NCI-H1105 treated with DMSO at 0.1 percent for 48 hours (cell line): ENCODE results near the gene ECT2.
"Not testable (repeated sequence)": the region's sequence is repeated elsewhere in the genome, so short reads cannot be mapped to it uniquely, and the experiment has no call there.

ENCODE experiments used
- DNase-seq: peaks from one replicate; lab custom pipeline; 2025; lab: John Stamatoyannopoulos, UW

The ECT2 gene, protein sequence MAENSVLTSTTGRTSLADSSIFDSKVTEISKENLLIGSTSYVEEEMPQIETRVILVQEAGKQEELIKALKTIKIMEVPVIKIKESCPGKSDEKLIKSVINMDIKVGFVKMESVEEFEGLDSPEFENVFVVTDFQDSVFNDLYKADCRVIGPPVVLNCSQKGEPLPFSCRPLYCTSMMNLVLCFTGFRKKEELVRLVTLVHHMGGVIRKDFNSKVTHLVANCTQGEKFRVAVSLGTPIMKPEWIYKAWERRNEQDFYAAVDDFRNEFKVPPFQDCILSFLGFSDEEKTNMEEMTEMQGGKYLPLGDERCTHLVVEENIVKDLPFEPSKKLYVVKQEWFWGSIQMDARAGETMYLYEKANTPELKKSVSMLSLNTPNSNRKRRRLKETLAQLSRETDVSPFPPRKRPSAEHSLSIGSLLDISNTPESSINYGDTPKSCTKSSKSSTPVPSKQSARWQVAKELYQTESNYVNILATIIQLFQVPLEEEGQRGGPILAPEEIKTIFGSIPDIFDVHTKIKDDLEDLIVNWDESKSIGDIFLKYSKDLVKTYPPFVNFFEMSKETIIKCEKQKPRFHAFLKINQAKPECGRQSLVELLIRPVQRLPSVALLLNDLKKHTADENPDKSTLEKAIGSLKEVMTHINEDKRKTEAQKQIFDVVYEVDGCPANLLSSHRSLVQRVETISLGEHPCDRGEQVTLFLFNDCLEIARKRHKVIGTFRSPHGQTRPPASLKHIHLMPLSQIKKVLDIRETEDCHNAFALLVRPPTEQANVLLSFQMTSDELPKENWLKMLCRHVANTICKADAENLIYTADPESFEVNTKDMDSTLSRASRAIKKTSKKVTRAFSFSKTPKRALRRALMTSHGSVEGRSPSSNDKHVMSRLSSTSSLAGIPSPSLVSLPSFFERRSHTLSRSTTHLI

DNA sequence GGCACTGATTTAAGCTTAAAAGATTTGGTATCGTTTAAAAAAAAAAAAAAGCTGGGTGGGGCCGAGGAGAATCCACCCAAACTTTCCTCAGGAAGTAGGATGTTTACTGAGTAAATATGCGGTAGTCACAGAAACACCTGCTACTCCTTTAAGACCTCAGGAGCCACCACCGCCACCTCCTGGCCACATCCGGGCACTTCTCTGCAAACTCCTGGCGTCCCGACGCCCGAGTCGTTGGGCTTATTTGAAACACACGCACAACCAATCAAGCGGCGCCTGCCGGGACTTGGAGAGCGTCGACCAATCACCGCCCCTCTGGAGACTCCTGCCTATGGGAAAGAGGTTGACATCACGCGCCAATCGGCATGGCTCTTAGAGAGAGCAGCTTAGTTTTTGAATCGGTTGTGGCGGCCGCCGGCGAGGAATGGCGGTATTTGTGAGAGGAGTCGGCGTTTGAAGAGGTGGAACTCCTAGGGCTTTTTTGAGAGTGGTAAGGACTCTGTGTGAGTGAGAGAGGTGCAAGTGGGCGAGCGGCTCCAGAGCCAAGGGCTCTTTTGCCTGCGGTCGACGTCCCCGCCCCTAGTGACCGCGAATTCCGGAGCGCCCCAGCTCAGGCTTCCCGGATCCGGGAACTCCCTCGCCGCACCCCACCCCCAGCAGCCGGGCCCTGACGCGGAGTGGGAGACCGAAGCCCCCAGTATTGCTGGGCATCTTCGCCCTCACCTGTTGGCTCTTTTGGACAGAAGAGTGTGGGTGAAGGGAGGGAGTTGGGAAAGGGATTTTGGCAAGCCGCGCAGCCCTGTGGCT lies at the start of gene ECT2:
Gene ECT2 (plus strand): TSS at position 359 of the 807 bp plus-strand sequence. CDS start 3,805 bp downstream, outside the sequence.
- DNase-seq = peak; percentile 100

DNA sequence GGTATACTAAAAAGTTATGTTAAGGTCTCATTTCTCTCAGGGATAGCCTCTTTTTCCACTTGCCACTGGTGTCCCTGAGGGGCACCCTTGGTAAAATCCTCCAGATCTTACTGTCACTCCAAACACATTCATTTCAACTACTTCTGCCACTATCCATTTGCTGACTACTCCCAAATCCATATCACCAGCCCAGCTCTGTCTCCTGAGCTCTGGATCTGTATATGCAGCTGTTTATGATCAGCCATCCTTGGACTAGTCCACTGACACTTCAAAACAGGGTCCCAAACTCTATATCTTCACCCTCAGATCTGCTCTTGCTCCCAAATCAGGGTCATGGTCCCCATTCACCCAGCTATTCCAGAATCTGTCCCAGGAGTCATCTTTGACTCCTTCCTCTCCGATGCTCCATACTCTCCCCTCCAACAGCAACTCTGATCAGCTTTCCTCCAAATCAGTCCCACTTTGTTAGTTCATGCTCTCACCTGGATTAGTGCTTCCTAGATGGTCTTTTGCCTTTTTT lies 49.5 kb upstream of the ECT2 start:
- DNase-seq = no peak

DNA sequence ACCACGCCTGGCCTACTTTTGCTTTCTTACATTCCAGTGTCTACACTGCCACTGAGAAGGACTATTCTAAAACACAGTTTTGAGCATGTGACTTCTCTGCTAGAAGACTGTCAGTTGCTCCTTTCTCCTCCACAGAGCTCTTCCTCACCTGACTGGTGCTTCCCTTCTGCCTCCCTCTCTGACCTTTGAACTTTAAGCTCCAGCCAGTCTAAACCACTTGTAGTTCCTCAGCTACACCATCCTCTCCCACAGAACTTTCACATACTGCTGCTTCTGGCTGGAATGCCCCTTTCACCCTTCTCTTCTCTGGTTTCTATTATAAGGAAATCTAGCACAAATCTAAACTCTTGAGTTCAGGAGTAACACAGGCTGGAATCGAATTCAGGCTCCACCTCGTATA lies 48.8 kb upstream of the ECT2 start:
- DNase-seq = no peak

DNA sequence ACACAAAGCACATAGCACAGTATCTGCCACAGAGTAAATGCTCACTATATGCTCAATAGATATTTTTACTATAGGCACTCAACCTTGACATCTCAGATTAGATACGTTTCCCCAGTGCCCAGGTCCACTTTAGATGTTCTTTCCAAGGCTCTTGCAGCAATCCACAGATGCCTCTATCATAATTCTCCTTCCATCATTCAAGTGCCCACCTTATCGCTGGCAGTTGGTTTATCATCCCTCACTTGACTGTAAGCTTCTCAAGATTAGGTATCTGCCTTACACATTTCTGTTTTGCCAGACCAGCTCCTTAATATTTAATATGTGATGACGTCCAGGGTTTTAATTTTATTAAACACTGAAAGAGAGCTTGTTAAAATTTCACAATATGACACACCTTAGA lies 48.3 kb upstream of the ECT2 start:
- DNase-seq = no peak

DNA sequence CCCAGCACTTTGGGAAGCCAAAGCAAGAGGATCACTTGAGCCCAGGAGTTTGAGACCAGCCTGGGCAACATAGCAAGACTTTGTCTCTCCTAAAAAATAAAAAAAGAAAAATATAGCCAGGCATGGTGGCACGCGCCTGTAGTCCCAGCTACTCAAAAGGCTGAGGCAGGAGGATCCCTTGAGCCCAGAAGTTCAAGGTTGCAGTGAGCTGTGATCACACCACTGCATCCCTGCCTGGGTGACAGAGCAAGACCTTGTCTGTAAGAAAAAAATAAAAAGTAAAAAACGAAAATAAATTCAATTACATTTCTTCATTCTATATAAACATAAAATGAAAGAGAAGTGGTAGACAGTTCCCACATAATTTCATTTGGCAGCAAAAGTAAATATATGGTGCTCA lies 47.8 kb upstream of the ECT2 start:
- not testable (repeated sequence) for DNase-seq

DNA sequence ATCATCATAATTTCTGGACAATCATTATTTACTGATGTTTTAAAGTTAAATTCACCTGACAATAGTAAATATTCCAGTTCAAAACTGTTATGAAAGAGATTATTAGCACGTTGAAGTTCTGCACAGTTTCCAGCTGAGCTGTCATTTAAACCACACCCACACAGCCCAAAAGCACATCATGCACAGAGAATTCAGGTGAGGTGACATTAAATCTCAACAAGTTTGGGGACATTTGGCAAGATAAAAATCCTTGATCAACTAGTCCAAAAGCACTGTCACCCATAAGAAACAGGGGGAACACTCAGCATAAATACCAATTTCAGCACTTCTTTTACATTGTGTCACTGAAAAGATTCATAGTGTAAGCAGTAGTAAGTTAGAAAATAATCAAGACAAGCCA lies 46.5 kb upstream of the ECT2 start:
- DNase-seq = no peak

DNA sequence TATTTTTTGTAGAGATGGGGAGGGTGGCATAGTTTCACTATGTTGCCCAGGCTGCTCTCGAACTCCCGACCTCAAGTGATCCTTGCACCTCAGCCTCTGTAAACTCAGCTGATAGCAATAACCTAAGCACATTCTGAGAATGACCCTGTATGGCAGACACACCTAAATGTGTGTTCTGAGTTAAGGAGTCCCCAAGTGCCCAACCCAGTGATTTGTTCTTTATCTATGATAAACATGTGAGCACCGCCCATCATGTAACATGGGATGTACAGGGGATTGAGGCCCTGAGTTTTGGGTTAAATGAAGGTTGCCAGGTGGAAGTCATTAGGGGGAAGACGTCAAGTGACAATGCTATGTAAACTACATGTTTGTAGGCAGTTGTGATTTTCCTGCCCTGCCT lies 45.4 kb upstream of the ECT2 start:
- no peak for DNase-seq

DNA sequence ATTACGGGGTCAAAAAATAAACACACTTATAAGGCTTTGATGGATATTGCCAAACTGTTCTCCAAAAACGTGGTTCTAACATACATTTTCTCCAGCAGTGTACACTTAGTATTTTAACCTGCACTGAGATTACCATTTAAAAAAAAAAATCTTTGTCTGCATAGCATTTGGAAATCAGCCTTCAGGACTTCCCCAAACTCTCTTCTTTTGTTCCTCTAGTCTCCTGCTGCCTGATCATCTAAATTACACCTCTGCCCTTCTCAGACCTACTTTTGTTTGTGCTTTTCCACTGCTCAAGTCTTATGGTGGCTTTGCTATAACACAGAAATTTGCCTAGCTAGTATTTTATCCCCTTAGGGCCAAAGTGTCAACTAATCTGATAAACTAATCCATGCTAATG lies 43.5 kb upstream of the ECT2 start:
- no peak for DNase-seq

DNA sequence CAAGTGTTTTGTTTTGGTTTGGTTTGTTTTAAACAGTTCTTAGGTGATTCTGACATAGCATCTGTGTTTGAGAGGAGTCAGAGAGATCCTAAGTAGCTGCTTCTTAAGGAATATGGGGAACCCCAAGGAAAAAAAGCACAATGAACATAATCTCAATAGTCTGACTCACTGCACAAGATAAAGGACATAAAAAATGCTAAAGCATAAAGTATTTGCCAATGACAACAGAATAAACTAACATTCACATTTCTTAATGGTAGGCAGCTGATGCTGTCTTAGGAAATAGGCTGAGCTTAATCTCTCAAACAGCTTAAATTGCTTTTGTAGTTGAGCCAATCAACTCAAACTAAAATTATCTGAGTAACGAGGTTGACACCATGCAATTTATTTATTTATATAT lies 42.6 kb upstream of the ECT2 start:
- no peak for DNase-seq

DNA sequence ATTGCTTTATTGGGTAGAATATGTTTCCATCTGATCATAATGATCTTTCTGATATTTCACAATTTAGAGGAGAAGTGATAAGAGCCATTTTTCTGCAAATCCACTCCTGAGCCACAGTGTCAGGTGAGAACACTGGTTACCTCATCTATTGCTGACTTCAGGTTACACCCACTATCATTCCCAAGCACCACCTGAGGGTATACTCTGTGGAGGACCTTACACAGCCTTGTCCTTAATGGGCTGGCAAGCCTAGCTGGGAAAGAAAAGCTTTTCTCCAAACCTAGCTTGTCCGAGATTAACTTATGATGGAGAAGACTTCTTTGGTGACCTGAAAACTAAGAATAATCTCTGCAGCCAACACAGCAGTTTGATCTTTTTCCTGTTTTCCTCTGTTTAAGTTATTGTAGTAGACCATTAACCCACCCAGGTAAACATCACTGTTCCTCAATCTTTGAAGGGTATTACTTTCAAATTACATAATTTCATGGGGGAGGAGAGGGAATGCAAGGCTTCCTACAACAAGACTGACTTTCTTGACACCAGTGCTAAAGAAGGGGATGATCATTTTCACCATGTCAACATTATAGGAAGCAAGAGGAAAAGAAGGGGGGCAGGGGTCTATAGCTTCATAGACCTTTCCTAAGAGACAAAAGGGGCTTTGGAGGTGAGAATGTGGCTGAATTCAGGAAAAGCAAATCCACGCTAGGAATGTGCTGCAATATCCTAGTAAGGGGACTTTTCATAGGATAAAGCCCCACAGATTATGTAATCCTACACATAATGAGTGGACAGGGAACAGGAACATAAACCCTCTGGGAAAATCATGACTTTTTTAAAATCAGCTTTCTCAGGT lies 41.4 kb upstream of the ECT2 start:
- no peak for DNase-seq

DNA sequence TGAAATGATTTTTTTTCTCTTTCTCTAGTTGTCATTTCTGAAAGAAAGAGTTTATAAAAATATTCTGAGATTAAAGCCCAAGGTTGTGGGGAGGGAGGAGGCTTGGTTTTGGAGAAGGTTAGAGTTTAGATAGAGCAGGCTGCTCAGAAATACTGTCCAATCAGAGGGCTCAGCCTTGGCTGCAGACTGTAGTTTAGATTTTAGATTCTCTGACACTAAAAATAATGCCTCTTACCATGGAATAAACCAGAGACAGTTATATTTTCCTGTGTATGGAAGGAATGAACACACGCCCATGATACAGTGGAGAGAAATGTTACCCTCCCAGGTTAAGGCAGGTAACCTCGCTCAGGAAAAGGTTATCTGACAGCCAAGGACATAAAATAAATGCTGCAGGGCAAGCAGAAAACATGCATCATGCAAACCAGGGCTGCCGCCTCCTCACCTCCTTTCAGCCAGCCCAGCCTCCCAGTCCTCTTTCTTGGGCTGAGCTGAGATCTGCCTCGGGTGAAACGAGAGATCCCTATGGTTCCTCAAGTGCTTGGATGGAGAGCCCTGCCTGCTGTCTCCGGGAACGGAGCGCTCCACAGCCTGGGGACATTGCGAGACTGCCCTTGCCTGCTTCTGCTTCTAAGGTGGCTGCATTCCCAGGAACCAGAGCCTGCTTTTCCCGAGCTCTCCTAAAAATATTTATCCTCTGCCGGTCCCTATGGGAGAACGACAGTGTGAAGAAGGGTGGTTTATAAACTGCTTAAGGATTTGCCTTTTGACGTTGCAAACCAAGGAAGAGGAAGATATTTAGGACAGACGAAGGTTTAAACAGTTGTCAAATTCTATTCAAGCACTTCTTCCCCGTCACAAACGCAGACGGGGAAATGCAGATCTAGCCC lies 40.5 kb upstream of the ECT2 start:
- peak; percentile 52 for DNase-seq

DNA sequence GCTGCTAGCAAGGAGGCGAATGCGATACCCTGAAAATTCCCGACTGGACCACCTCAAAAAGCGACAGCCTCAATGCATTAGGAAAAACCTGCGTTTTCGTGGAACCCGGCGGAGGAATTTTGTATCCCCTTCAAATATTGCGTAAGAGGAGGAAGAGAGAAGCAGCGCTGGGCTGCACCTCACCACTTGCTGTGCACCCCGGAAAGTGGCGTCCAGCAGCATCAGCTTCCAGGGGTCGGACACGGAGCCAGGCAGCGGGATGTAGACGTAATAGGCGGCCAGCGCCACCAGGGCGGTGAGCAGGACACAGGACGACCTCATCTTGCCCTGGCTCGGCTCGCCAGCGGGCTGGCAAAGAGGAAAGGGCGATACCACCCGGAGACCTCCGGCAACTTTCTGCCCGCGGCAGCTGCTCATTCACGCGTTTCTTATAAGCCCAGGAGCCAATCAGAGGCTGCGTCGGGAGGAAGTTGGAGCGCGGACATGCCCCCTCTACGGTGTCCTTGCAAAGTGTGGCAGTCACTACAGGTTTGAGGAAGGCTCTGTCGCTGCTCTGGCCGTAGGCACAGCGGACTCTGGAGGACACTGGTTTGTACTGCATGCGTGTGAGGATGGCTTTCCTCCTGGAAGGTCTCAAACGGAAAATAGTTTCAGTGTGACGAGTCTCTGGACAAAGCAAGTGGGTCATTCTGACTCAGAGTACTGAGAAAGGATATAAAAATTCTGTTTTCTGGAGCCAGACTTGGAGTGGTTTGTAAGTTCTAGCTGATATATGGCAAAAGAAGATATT lies 39.7 kb upstream of the ECT2 start, which contains the start of gene NCEH1:
Gene NCEH1 (minus strand): TSS at position 404 of the 790 bp plus-strand sequence. CDS start 83 bp downstream, at position 321.
- peak; percentile 99 for DNase-seq

DNA sequence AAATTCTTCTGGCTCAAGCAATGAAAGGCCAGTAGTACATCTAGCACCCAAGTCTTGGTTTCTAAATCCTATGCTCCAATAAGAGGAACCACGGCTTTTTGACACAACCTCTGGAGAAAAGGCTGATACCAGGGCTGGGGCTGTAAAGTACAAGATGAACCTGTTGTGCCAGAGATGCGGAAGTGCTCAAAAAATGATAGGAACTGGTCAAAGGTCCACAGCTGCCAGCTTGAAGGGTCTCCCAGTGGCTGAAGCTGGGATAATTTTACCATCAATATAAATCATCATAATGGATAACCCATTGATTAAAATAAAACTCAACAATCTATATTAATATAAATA lies 39.1 kb upstream of the ECT2 start:
- no peak for DNase-seq

DNA sequence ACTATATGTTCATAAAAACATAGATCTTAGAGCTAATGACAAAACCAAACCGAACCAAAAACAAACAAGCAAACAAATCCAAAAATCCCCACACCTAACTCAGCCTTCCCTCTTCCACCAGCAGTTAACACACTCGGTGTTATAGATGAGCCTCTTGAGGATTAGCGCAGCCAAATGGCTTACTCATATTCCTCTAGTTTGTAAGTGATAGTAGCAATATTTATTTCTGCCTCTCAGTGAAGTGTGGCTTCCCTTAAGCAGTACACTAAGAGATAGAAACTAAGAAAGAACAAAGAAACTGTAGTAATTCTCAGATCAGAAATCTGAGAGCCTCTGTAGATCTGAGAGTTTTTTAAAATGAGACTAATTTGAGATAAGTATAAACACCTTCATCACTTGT lies 37.2 kb upstream of the ECT2 start:
- DNase-seq = no peak

DNA sequence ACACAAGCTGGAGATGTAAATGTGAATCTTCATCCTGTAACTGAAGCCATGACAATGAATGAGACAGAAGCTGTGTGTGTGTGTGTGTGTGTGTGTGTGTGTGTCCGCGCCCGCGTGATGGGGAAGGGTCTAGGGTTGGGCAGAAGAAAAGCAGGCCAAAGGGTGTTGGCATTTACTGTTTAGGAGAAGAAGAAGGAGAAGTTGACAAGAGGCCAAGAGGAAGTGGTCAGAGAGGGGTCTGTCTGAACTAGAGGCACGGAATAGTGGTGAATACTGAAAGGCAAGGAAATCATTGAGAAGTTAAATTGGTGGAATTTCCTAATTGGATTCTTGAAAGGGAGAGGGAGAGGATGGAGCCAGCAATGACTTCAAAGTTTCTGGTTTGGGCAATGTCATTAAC lies 34.0 kb upstream of the ECT2 start:
- DNase-seq = no peak

DNA sequence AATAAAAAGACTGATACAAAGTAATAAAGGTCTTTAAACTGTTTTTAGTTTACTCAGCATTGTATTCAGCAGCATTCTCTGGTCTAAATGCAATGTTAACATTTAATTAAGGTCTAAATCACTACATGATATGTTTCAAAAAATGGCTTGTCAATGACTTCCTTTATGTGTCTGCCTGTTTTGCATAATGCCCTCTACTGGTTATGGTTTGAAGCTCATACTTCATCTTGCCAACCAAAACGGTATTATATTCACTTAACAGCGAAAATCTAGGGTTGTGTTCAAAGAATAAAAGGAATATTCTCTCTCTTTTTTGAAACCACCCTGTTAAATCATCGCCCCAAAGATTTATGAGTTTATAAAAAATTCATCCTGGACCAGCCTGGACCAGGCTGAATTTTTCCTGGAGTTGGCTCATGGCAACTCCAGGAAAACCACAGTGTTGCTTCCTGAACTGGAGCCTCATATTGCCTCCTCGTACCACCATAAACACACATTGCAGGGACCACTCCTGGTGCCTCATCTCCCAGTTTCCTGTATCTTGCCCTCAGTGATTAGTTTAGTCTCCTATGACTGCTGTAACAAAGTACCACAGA lies 32.9 kb upstream of the ECT2 start:
- no peak for DNase-seq

DNA sequence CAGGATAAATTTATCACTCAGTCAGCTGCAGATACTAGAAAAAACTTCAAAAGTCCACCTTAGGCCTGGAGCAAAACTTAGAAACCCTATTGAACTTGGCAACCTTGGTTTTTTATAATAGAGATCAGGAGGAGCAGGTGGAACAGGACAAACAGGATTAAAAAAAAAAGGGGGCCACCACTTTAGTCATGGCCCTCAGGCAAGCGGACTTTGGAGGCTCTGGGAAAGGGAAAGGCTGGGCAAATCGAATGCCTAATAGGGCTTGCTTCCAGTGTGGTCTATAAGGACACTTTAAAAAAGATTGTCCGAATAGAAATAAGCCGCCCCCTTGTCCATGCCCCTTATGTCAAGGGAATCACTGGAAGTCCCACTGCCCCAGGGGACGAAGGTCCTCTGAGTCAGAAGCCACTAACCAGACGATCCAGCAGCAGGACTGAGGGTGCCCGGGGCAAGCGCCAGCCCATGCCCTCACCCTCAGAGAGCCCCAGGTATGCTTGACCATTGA lies 27.9 kb upstream of the ECT2 start:
- DNase-seq = not testable (repeated sequence)

DNA sequence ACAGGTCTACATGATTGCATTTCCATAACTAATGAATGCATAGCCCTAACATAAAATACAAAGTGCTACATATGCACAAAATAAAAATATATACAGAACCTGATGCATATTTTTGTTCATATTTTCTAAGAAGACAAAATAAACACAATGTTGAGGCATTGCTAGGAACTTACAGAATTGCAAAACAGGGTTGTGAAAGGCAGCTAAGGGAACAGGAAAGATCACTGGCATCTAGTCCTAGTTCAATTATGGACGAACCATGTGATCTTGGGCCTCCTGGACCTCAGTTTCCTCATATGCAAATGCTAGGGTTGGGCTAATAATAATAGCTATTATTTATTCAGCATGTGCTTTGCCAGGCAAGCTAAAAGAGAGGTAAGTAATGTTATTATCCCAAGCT lies 24.1 kb upstream of the ECT2 start:
- no peak for DNase-seq

DNA sequence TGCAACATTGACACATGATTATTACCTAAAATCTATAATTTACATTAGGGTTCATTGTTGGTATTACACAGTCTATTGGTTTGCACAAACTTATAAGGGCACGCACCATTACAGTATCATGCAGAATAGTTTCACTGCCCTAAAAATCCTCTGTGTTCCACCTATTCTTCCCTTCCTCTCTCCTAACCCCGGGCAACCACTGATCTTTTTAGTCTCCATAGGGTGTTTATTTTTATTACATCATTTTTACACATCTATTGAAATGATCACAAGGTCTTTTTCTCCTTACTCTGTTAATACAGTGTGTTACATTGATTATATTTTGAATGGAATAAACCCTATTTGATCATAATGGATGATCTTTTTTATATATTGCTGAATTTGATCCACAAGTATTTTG lies 15.5 kb upstream of the ECT2 start:
- DNase-seq = no peak
